ENCODE results near the gene LRCOL1.

GRCh38 chr12:132651444-132652100, 41.2 kb upstream of the LRCOL1 start:
- no peak for TF ChIP-seq POLR2A (IDR thresholded peaks at IDR 0.05)
- no peak for TF ChIP-seq CTCF (IDR thresholded peaks at IDR 0.05 in 8 of 11, conservative IDR thresholded peaks at IDR 0.05 in 3 of 11)

All from spleen (tissue), 7 donors.